NT2/D1 (cell line): Measurements from ENCODE around the gene ZNF503.

Experiments used
- DNase-seq: peaks from one replicate; pipeline ENCODE4 v3.0.0-alpha.2; 2011; ENCODE audit warnings: low read depth, low spot score
- H3K27me3 ChIP-seq: 2 replicates; pipeline ENCODE4 v1.6.0; 2011; ENCODE audit warnings: mild to moderate bottlenecking; ENCODE audit not compliant: insufficient read length, insufficient read depth
- H3K36me3 ChIP-seq: 2 replicates; pipeline ENCODE4 v1.6.1; 2011; ENCODE audit warnings: mild to moderate bottlenecking, low read length, mixed read lengths; ENCODE audit not compliant: insufficient read depth, insufficient read length
- H3K4me1 ChIP-seq: 2 replicates; pipeline ENCODE4 v1.5.1; 2011; ENCODE audit not compliant: insufficient read depth, insufficient read length
- H3K4me3 ChIP-seq: 2 replicates; pipeline ENCODE4 v1.5.1; 2011; ENCODE audit warnings: low read depth; ENCODE audit not compliant: insufficient read length
- H3K9ac ChIP-seq: 2 replicates; pipeline ENCODE4 v1.6.0; 2011; ENCODE audit warnings: low read depth; ENCODE audit not compliant: insufficient read length
- H3K9me3 ChIP-seq: 2 replicates; pipeline ENCODE4 v1.5.1; 2011; ENCODE audit warnings: mild to moderate bottlenecking, low read length; ENCODE audit not compliant: insufficient read depth
- SUZ12 ChIP-seq: IDR thresholded peaks from 2 replicates; pipeline ENCODE4 v1.6.1; 2011; ENCODE audit not compliant: insufficient read length, insufficient read depth; ENCODE audit errors: extremely low read depth
- YY1 ChIP-seq: IDR thresholded peaks from 2 replicates; pipeline ENCODE4 v1.6.1; 2011; ENCODE audit not compliant: insufficient read length, insufficient read depth
- ZNF274 ChIP-seq: IDR thresholded peaks from 2 replicates; pipeline ENCODE4 v1.6.1; 2011; ENCODE audit warnings: mild to moderate bottlenecking, low read depth, low read length

The ZNF503 gene

GRCh38 chr10:75408911-75409885, 7.6 kb upstream of the ZNF503 start:
- H3K4me3 ChIP-seq = peak overlapping the region; percentile 34
- no peak for DNase-seq
- H3K27me3 ChIP-seq = peaks cover 100% of the 10 kb centered on the region
- no peak overlapping the region for H3K9ac ChIP-seq
- H3K9me3 ChIP-seq = no peaks in the 10 kb centered on the region
- no peak for TF ChIP-seq SUZ12
- TF ChIP-seq YY1 = no peak
- no peaks in the 10 kb centered on the region for H3K4me1 ChIP-seq
- no peaks in the 10 kb centered on the region for H3K36me3 ChIP-seq

DNA sequence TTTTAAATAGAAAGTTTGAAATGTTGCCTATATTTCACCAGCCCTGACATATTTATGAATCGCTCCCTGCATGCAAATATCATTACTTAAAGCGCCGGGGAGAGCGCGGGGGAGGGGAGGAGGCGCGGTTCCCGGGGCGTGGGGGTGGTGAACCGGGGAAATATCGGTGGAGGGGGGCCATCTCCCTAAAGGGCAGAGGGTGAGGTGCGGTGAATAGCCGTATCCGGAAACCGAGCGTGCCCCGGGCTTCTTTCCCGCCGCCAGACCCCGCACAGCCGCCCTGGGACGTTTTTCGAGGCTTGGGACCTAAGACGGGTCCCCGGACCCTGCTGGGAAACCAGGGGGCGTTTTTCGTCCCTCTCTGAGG, 6.9 kb upstream of the ZNF503 start:
- TF ChIP-seq SUZ12 (no peak), ZNF274 (no peak), YY1 (no peak)
- Histone ChIP-seq H3K27me3 (peaks cover 100% of the 10 kb centered on the region), H3K9ac (no peak overlapping the region), H3K4me3 (no peak overlapping the region), H3K36me3 (no peaks in the 10 kb centered on the region), H3K9me3 (no peaks in the 10 kb centered on the region), H3K4me1 (no peaks in the 10 kb centered on the region)
- no peak for DNase-seq

GRCh38 chr10:75407713-75408508, 6.3 kb upstream of the ZNF503 start:
- no peaks in the 10 kb centered on the region for H3K4me1 ChIP-seq
- DNase-seq = no peak
- H3K4me3 ChIP-seq = peak overlapping the region; percentile 6
- no peaks in the 10 kb centered on the region for H3K9me3 ChIP-seq
- peaks cover 100% of the 10 kb centered on the region for H3K27me3 ChIP-seq
- H3K36me3 ChIP-seq = no peaks in the 10 kb centered on the region
- TF ChIP-seq YY1 (no peak), ZNF274 (no peak), SUZ12 (peak; percentile 77)
- no peak overlapping the region for H3K9ac ChIP-seq

DNA sequence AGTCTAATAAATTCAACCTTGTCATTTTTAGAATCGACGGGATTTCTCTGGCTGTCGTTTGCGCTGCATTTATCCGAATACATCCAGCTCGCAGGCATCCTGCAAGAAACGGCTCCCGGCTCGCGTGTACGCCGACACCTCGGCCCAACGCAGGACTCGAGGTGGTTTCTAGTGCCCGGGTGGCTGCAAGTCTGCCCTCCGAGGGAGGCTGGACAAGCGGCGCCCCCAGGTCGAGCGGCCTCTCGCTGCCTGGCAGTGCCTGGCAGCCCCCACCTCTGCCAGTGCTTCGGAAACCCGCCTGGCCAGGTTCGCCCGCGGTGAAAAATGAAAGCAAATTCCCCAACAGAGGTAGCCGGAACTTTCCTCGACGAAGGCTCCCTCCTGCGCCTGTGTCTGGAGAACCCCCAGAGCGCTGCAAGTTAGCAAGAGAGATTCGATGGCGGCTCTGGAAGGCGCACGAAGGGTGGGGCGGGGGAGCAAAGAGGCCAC, 5.7 kb upstream of the ZNF503 start:
- Histone ChIP-seq H3K9me3 (no peaks in the 10 kb centered on the region), H3K4me3 (peak overlapping the region; percentile 6), H3K9ac (no peak overlapping the region), H3K4me1 (no peaks in the 10 kb centered on the region), H3K36me3 (no peaks in the 10 kb centered on the region), H3K27me3 (peaks cover 100% of the 10 kb centered on the region)
- TF ChIP-seq YY1 = no peak
- no peak for TF ChIP-seq ZNF274
- no peak for TF ChIP-seq SUZ12
- no peak for DNase-seq

- no peaks in the 10 kb centered on the region for H3K36me3 ChIP-seq
- TF ChIP-seq YY1 = no peak
- peak; percentile 65 for TF ChIP-seq SUZ12
- no peak overlapping the region for H3K9ac ChIP-seq
- no peak for DNase-seq
- no peaks in the 10 kb centered on the region for H3K9me3 ChIP-seq
- no peaks in the 10 kb centered on the region for H3K4me1 ChIP-seq
- no peak overlapping the region for H3K4me3 ChIP-seq
- H3K27me3 ChIP-seq = peaks cover 93% of the 10 kb centered on the region
These were observed 5.1 kb upstream of the ZNF503 start for GRCh38 chr10:75406462-75407223.

DNA sequence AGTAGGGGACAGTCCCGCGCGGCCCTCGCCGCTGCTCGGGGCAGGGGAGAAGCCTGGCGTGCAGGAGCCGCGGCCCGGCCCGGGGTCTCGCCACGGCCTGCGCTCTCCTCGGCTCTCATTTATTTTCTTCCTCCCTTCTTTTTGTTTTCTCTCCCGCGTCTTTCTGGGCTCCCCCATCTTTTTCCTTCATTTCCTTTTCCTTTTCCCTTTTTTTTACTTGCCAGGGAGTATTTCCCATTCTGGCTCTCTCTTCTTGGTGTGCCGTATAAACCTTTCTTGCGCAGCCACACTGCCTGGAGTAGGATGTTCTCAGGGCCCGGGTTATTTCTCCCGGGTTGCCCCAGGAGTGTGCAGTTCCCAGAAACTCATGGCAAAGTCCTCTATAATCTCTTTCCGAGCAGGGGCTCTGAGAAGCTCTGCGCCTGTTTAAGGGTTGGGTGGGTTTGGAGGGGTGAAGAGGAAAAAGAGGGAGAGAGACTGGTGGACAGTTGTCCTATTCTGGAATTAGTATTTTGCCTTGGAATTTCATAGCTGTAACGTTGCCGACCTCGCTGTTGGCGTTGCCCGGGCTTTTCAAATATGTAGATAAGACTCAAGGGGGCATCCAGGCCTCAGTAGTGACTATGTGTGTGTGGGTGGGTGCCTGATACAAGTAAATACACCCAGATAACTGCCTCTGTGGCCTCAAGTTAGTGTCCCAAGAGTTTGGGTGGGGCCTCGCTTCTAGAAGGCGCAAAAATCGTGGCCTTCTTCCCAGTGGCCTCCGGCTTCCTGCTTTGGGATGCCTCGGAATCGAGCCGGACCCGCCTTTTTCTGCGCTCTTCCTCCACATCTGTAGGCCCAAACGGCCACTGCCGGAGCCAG, 4.3 kb upstream of the ZNF503 start:
- H3K4me3 ChIP-seq = no peak overlapping the region
- no peaks in the 10 kb centered on the region for H3K4me1 ChIP-seq
- peak overlapping the region; percentile 21 for H3K9ac ChIP-seq
- no peaks in the 10 kb centered on the region for H3K9me3 ChIP-seq
- TF ChIP-seq ZNF274 (no peak), SUZ12 (peak; percentile 64), YY1 (no peak)
- peaks cover 90% of the 10 kb centered on the region for H3K27me3 ChIP-seq
- no peaks in the 10 kb centered on the region for H3K36me3 ChIP-seq
- DNase-seq = no peak
